Caco-2 (cell line): ENCODE results near the gene STOML2. TPM values are rescaled to one million over a fixed set of nuclear protein-coding genes. Genes with fewer than 3 reads are reported as not detected.

ENCODE experiments used
- BruUV-seq: library from RNA; stranded (reverse); fragments of 400-500 nt; replicated peaks from 2 replicates; lab custom pipeline; 2021; lab: Mats Ljungman, UMichigan
- CTCF ChIA-PET: fragments of 300-600 bp; sonication (Branson Sonifier 250); formaldehyde crosslinking; loops from one replicate; lab custom pipeline; 2022; ENCODE audit warnings: antibody characterized with exemption; lab: Charles Lee
- POLR2A ChIA-PET: fragments of 300-600 bp; sonication (Branson Sonifier 250); formaldehyde crosslinking; loops from one replicate; lab custom pipeline; 2022; ENCODE audit warnings: antibody characterized with exemption; lab: Charles Lee
- DNase-seq, 2 experiments: peaks; one replicate each; pipeline versions ENCODE4 v3.0.0 to v3.0.0-alpha.2; 2020 to 2022
- H3K27me3 ChIP-seq: replicated peaks from 2 replicates; pipeline ENCODE4 v1.6.0; 2011; ENCODE audit warnings: low read length; ENCODE audit not compliant: control insufficient read depth, insufficient read depth
- H3K36me3 ChIP-seq: 2 replicates; pipeline ENCODE4 v1.5.1; 2011; ENCODE audit warnings: low read length; ENCODE audit not compliant: control insufficient read depth, insufficient read depth
- H3K4me1 ChIP-seq: fragments of 250-450 bp; sonication (Bioruptor Pico); 2 replicates; pipeline ENCODE4 v1.5.1; 2020; ENCODE audit warnings: mild to moderate bottlenecking
- H3K4me3 ChIP-seq: 2 replicates; pipeline ENCODE4 v1.5.1; 2011; ENCODE audit warnings: low read depth, mild to moderate bottlenecking, control low read depth, low read length
- H3K9me3 ChIP-seq: fragments of 250-450 bp; sonication (Bioruptor Pico); 2 replicates; pipeline ENCODE4 v1.5.1; 2020; ENCODE audit warnings: mild to moderate bottlenecking, moderate library complexity
- H3K27ac Mint-ChIP-seq: one replicate; pipeline ENCODE4 v1.8.0; 2022; ENCODE audit warnings: mixed read lengths; ENCODE audit not compliant: unreplicated experiment
- H3K27me3 Mint-ChIP-seq: one replicate; pipeline ENCODE4 v1.8.0; 2022; ENCODE audit warnings: mixed read lengths; ENCODE audit not compliant: insufficient read depth, unreplicated experiment
- H3K36me3 Mint-ChIP-seq: one replicate; pipeline ENCODE4 v1.8.0; 2022; ENCODE audit warnings: mild to moderate bottlenecking, mixed read lengths; ENCODE audit not compliant: insufficient read depth, unreplicated experiment
- H3K4me1 Mint-ChIP-seq: one replicate; pipeline ENCODE4 v1.8.0; 2022; ENCODE audit warnings: low read depth, mixed read lengths; ENCODE audit not compliant: unreplicated experiment
- H3K4me3 Mint-ChIP-seq: one replicate; pipeline ENCODE4 v1.8.0; 2022; ENCODE audit warnings: mild to moderate bottlenecking, moderate library complexity, mixed read lengths; ENCODE audit not compliant: unreplicated experiment
- H3K9me3 Mint-ChIP-seq: one replicate; pipeline ENCODE4 v1.8.0; 2022; ENCODE audit warnings: mixed read lengths; ENCODE audit not compliant: unreplicated experiment
- CTCF ChIP-seq, 2 experiments: fragments of 200-600 bp in 1 of 2; IDR thresholded peaks; 1 replicate in 1 of 2; 2 replicates in 1 of 2; pipeline versions ENCODE4 v1.5.1 to v1.8.0; 2011 to 2022; ENCODE audit warnings: antibody characterized with exemption in 1 of 2, control low read depth in 1 of 2, inconsistent platforms in 1 of 2, low read depth in 1 of 2, low read length in 1 of 2, mild to moderate bottlenecking in 1 of 2, moderate library complexity in 1 of 2; ENCODE audit not compliant: insufficient read depth in 1 of 2, severe bottlenecking in 1 of 2, unreplicated experiment in 1 of 2
- intact Hi-C: fragments of 100-400 bp; cut with micrococcal nuclease; formaldehyde crosslinking; loops from one replicate; pipeline ENCODE4 v1.10.0; 2022; ENCODE audit not compliant: unreplicated experiment
- total RNA-seq: library from RNA; stranded (reverse); gene quantifications from 2 replicates; pipeline ENCODE4 v1.2.3, GENCODE V29; 2022

The STOML2 gene
- total RNA-seq, 1 experiment from 2014 or later: 235 TPM

GRCh38 chr9:35105571-35106342 is 2.8 kb upstream of the STOML2 start:
- Mint-ChIP-seq H3K27me3 (no peaks in the 10 kb centered on the region), H3K9me3 (no peaks in the 10 kb centered on the region), H3K4me3 (no peak overlapping the region), H3K4me1 (peaks cover 3% of the 10 kb centered on the region), H3K36me3 (peaks cover 19% of the 10 kb centered on the region), H3K27ac (no peak overlapping the region)
- Histone ChIP-seq H3K4me1 (peaks cover 6% of the 10 kb centered on the region), H3K27me3 (no peaks in the 10 kb centered on the region), H3K36me3 (peaks cover 2% of the 10 kb centered on the region), H3K9me3 (no peaks in the 10 kb centered on the region), H3K4me3 (no peak overlapping the region)
- TF ChIP-seq CTCF (IDR thresholded peaks at IDR 0.05; ENCODE audit: insufficient read depth in 1 of 2, low read depth in 1 of 2, low read length in 1 of 2, severe bottlenecking in 1 of 2, unreplicated experiment in 1 of 2): no peak
- POLR2A ChIA-PET: no interaction called here
- intact Hi-C loops: no loop called here
- no TSS peak for BruUV-seq
- peak in 1 of 2 experiments; percentile 27 for DNase-seq
- CTCF ChIA-PET: interaction anchor here (1.3 kb wide), 1 partner anchor 10 kb away, joined by 3 read pairs; the partner anchor contains the start of gene ATOSB

GRCh38 chr9:35105126-35105525 is 2.2 kb upstream of the STOML2 start:
- ChIA-PET CTCF (no interaction called here), POLR2A (no interaction called here)
- peak overlapping the region; percentile 64 for H3K27ac Mint-ChIP-seq
- intact Hi-C loops: no loop called here
- Histone ChIP-seq H3K27me3 (no peaks in the 10 kb centered on the region), H3K36me3 (peaks cover 2% of the 10 kb centered on the region), H3K4me1 (peaks cover under 1% of the 10 kb centered on the region), H3K9me3 (no peaks in the 10 kb centered on the region), H3K4me3 (no peak overlapping the region)
- H3K27me3 Mint-ChIP-seq: no peaks in the 10 kb centered on the region
- H3K4me3 Mint-ChIP-seq: no peak overlapping the region
- no peaks in the 10 kb centered on the region for H3K4me1 Mint-ChIP-seq
- no peak for TF ChIP-seq CTCF (IDR thresholded peaks at IDR 0.05; ENCODE audit: insufficient read depth in 1 of 2, low read depth in 1 of 2, low read length in 1 of 2, severe bottlenecking in 1 of 2, unreplicated experiment in 1 of 2)
- no TSS peak for BruUV-seq
- peaks cover 26% of the 10 kb centered on the region for H3K36me3 Mint-ChIP-seq
- no peaks in the 10 kb centered on the region for H3K9me3 Mint-ChIP-seq
- DNase-seq: no peak

- H3K36me3 Mint-ChIP-seq: peaks cover 30% of the 10 kb centered on the region
- H3K9me3 ChIP-seq: no peaks in the 10 kb centered on the region
- H3K36me3 ChIP-seq: peaks cover 2% of the 10 kb centered on the region
- H3K4me1 ChIP-seq: no peaks in the 10 kb centered on the region; the same call in 1 of the 2 replicates
- no peak for TF ChIP-seq CTCF (IDR thresholded peaks at IDR 0.05; ENCODE audit: insufficient read depth in 1 of 2, low read depth in 1 of 2, low read length in 1 of 2, severe bottlenecking in 1 of 2, unreplicated experiment in 1 of 2)
- H3K27me3 ChIP-seq: no peaks in the 10 kb centered on the region
- no peak for DNase-seq
- H3K4me3 Mint-ChIP-seq: no peak overlapping the region
- H3K4me1 Mint-ChIP-seq: no peaks in the 10 kb centered on the region
- no peaks in the 10 kb centered on the region for H3K9me3 Mint-ChIP-seq
- no peaks in the 10 kb centered on the region for H3K27me3 Mint-ChIP-seq
- ChIA-PET CTCF (no interaction called here), POLR2A (no interaction called here)
- BruUV-seq: no TSS peak
- no peak overlapping the region for H3K4me3 ChIP-seq
- peak overlapping the region; percentile 99 for H3K27ac Mint-ChIP-seq
- intact Hi-C loops: no loop called here
Measured at GRCh38 chr9:35104586-35104985, 1.7 kb upstream of the STOML2 start.
